ENCODE measurements around the gene FAM89B. TPM values are rescaled to one million over a fixed set of nuclear protein-coding genes. Genes with fewer than 3 reads are reported as not detected.

The FAM89B gene
- total RNA-seq, 1 donor: 31.5 TPM

- no peak for DNase-seq (ENCODE audit: insufficient read length, low spot score, missing footprints)
- H3K27ac ChIP-seq (ENCODE audit: low read depth, low read length): no peak overlapping the region
- H3K27me3 ChIP-seq (ENCODE audit: insufficient read depth, low read length): no peaks in the 10 kb centered on the region
- peaks cover 77% of the 10 kb centered on the region for H3K36me3 ChIP-seq (ENCODE audit: insufficient read depth, low read length)
- H3K4me1 ChIP-seq (ENCODE audit: insufficient read depth, low read length): no peaks in the 10 kb centered on the region
- H3K9me3 ChIP-seq (ENCODE audit: low read depth, low read length): no peaks in the 10 kb centered on the region
- no peak for TF ChIP-seq CTCF (IDR thresholded peaks at IDR 0.05; ENCODE audit: extremely low read depth, low read depth, low read length)
- no peak overlapping the region for H3K4me2 ChIP-seq (ENCODE audit: insufficient read depth, low read length)
- peaks cover 4% of the 10 kb centered on the region for H3K79me2 ChIP-seq (ENCODE audit: insufficient read depth, low read length)
- H2AFZ ChIP-seq (ENCODE audit: low read length): no peak overlapping the region
- H4K20me1 ChIP-seq (ENCODE audit: insufficient read depth, low read length): peaks cover 31% of the 10 kb centered on the region
- H3K4me3 ChIP-seq (ENCODE audit: insufficient read depth, low read length): no peak overlapping the region
Observed at GRCh38 chr11:65548395-65548794, 23.9 kb upstream of the FAM89B start.

- H3K4me2 ChIP-seq (ENCODE audit: insufficient read depth, low read length): no peak overlapping the region
- DNase-seq (ENCODE audit: insufficient read length, low spot score, missing footprints): no peak
- no peak overlapping the region for H3K27ac ChIP-seq (ENCODE audit: low read depth, low read length)
- no peaks in the 10 kb centered on the region for H3K27me3 ChIP-seq (ENCODE audit: insufficient read depth, low read length)
- H3K36me3 ChIP-seq (ENCODE audit: insufficient read depth, low read length): peaks cover 74% of the 10 kb centered on the region
- no peak for TF ChIP-seq CTCF (IDR thresholded peaks at IDR 0.05; ENCODE audit: extremely low read depth, low read depth, low read length)
- H4K20me1 ChIP-seq (ENCODE audit: insufficient read depth, low read length): peaks cover 31% of the 10 kb centered on the region
- H3K9me3 ChIP-seq (ENCODE audit: low read depth, low read length): no peaks in the 10 kb centered on the region
- H3K4me1 ChIP-seq (ENCODE audit: insufficient read depth, low read length): no peaks in the 10 kb centered on the region
- H3K4me3 ChIP-seq (ENCODE audit: insufficient read depth, low read length): no peak overlapping the region
- no peak overlapping the region for H2AFZ ChIP-seq (ENCODE audit: low read length)
- peaks cover 7% of the 10 kb centered on the region for H3K79me2 ChIP-seq (ENCODE audit: insufficient read depth, low read length)
Observed at GRCh38 chr11:65549096-65549495, 23.2 kb upstream of the FAM89B start.

GRCh38 chr11:65551572-65552387 lies 20.6 kb upstream of the FAM89B start:
- Histone ChIP-seq H3K27me3 (ENCODE audit: insufficient read depth, low read length) (no peaks in the 10 kb centered on the region), H3K4me1 (ENCODE audit: insufficient read depth, low read length) (peaks cover 18% of the 10 kb centered on the region), H3K79me2 (ENCODE audit: insufficient read depth, low read length) (peaks cover 32% of the 10 kb centered on the region), H2AFZ (ENCODE audit: low read length) (no peak overlapping the region), H3K4me2 (ENCODE audit: insufficient read depth, low read length) (no peak overlapping the region), H4K20me1 (ENCODE audit: insufficient read depth, low read length) (peaks cover 41% of the 10 kb centered on the region), H3K27ac (ENCODE audit: low read depth, low read length) (no peak overlapping the region), H3K9me3 (ENCODE audit: low read depth, low read length) (no peaks in the 10 kb centered on the region), H3K4me3 (ENCODE audit: insufficient read depth, low read length) (no peak overlapping the region), H3K36me3 (ENCODE audit: insufficient read depth, low read length) (peaks cover 53% of the 10 kb centered on the region)
- DNase-seq (ENCODE audit: insufficient read length, low spot score, missing footprints): peak; percentile 88
- TF ChIP-seq CTCF (IDR thresholded peaks at IDR 0.05; ENCODE audit: extremely low read depth, low read depth, low read length): peak; percentile 49

GRCh38 chr11:65552388-65552951 lies 19.9 kb upstream of the FAM89B start:
- H3K4me3 ChIP-seq (ENCODE audit: insufficient read depth, low read length): no peak overlapping the region
- peaks cover 18% of the 10 kb centered on the region for H3K4me1 ChIP-seq (ENCODE audit: insufficient read depth, low read length)
- no peaks in the 10 kb centered on the region for H3K27me3 ChIP-seq (ENCODE audit: insufficient read depth, low read length)
- no peak for DNase-seq (ENCODE audit: insufficient read length, low spot score, missing footprints)
- H3K4me2 ChIP-seq (ENCODE audit: insufficient read depth, low read length): no peak overlapping the region
- H3K36me3 ChIP-seq (ENCODE audit: insufficient read depth, low read length): peaks cover 49% of the 10 kb centered on the region
- H2AFZ ChIP-seq (ENCODE audit: low read length): no peak overlapping the region
- H4K20me1 ChIP-seq (ENCODE audit: insufficient read depth, low read length): peaks cover 41% of the 10 kb centered on the region
- no peak overlapping the region for H3K27ac ChIP-seq (ENCODE audit: low read depth, low read length)
- no peak for TF ChIP-seq CTCF (IDR thresholded peaks at IDR 0.05; ENCODE audit: extremely low read depth, low read depth, low read length)
- H3K9me3 ChIP-seq (ENCODE audit: low read depth, low read length): no peaks in the 10 kb centered on the region
- peaks cover 39% of the 10 kb centered on the region for H3K79me2 ChIP-seq (ENCODE audit: insufficient read depth, low read length)
